Activated CD4-positive, alpha-beta T cell treated with anti-CD3 and anti-CD28 coated beads, Interleukin-2, amount 10 ng/mL, durations not matched to agents 24 days and 14 days (primary cell): ENCODE results near the gene TSPAN32. TPM values are rescaled to one million over a fixed set of nuclear protein-coding genes. Genes with fewer than 3 reads are reported as not detected.

Experiments used
- DNase-seq: peaks from one replicate; pipeline ENCODE4 v3.0.0; 2022
- H3K27ac Mint-ChIP-seq: one replicate; pipeline ENCODE4 v1.8.0; 2022; ENCODE audit warnings: mild to moderate bottlenecking, mixed read lengths
- H3K27me3 Mint-ChIP-seq: one replicate; pipeline ENCODE4 v1.8.0; 2022; ENCODE audit warnings: mixed read lengths
- H3K36me3 Mint-ChIP-seq: one replicate; pipeline ENCODE4 v1.8.0; 2022; ENCODE audit warnings: low read depth, mild to moderate bottlenecking, mixed read lengths
- H3K4me1 Mint-ChIP-seq: one replicate; pipeline ENCODE4 v1.8.0; 2021; ENCODE audit warnings: mixed read lengths
- H3K4me3 Mint-ChIP-seq: one replicate; pipeline ENCODE4 v1.8.0; 2022; ENCODE audit warnings: mild to moderate bottlenecking, moderate library complexity, mixed read lengths
- H3K9me3 Mint-ChIP-seq: one replicate; pipeline ENCODE4 v1.8.0; 2021; ENCODE audit warnings: mixed read lengths
- intact Hi-C: fragments of 100-400 bp; cut with micrococcal nuclease; formaldehyde crosslinking; loops from one replicate; pipeline ENCODE4 v1.15.1; 2023
- total RNA-seq: library from RNA; stranded (reverse); gene quantifications from 2 replicates; pipeline ENCODE4 v1.2.3, GENCODE V29; 2022

TSPAN32 gene
- total RNA-seq, 1 donor from 2014 or later: 2.4 TPM

DNA sequence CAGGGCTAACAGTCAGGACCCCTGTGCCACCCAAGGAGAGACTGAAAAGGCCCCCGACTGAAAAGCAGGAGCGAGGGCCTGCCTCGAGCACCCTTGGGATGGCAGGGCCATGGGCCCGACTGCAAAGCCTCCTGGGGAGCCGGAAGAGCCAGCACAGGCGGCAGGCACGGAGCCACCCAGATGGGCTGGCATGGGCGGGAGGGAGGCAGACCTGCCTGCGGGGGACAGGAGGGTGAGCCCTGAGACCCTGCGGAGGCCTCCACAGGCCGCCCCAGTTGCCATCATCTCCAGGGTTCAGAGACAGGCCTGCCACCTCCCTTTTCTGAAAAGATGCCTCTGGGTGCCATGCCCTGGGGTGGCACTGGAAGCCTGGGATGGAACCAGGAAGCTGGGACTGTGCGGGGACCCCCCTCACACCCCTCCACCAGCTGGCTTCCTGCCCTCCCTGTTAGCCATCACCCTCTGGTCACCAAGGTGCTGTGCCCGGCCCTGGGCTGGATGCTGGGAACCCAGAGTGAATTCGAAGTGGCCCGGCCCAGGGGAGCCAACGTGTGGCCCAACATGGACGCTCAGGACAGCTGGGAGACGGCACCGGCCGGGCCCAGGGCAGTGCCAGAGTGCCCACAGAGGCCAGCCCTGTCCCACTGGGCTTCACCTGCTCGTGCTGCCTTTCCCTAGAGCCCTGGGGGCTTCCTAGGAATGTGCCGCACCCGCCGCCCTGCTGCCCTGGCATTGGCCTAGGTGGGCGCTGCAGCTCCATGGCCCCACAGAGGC, 13.8 kb downstream of the TSPAN32 start:
- H3K9me3 Mint-ChIP-seq: no peaks in the 10 kb centered on the region
- no peaks in the 10 kb centered on the region for H3K27me3 Mint-ChIP-seq
- no peaks in the 10 kb centered on the region for H3K4me1 Mint-ChIP-seq
- DNase-seq: no peak
- no peaks in the 10 kb centered on the region for H3K36me3 Mint-ChIP-seq
- H3K4me3 Mint-ChIP-seq: no peak overlapping the region
- H3K27ac Mint-ChIP-seq: no peak overlapping the region
- intact Hi-C loops: no loop called here

DNA sequence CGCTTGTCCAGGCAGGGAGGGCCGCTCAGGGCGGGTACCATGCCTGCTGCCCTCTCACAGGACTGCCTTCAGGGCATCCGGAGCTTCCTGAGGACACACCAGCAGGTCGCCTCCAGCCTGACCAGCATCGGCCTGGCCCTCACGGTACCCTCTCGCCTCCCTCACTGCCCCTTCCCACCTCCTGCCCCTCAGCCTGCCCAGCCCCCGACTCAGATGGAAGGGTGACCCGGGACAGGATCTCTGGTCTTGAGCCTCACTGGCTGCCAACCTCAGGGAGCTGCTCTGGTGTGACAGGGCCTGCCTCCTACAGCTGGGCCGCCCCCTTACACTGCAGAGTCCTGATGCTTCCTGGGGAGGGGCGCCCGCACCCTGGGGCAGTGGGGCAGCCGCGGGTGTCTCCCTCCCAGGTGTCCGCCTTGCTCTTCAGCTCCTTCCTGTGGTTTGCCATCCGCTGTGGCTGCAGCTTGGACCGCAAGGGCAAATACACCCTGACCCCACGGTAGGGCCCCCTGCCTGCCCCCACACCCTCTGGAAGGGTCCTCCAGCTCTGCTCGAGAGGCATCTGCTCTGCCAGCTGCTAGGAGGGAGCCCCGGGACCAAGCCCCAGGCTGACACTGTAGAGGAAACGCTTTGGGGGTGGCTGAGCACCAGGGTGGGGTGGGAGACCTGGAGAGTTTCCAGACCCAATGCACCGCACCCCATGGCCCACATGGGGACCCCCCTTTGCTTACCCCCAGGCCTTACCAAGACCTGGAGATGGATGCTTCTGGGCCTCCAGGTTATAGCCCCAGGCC, 14.6 kb downstream of the TSPAN32 start:
- intact Hi-C loops: no loop called here
- Mint-ChIP-seq H3K4me1 (no peaks in the 10 kb centered on the region), H3K36me3 (no peaks in the 10 kb centered on the region), H3K27ac (no peak overlapping the region), H3K9me3 (no peaks in the 10 kb centered on the region), H3K27me3 (no peaks in the 10 kb centered on the region), H3K4me3 (no peak overlapping the region)
- no peak for DNase-seq

DNA sequence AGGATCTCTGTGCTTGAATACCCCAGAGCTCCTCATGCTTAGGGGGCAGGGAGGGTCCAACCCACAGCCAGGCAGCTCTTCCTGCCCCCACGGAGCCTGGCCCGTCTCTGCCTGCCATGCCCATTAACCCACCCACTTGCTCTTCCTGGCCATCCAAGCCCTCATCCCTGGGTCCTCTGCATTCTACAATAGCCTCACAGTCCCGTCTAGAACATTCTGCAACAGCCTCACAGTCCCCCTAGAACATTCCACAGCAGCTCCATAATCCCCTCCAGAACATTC, 15.1 kb downstream of the TSPAN32 start:
- Mint-ChIP-seq H3K9me3 (peaks cover 2% of the 10 kb centered on the region), H3K4me3 (no peak overlapping the region), H3K27ac (no peak overlapping the region), H3K36me3 (no peaks in the 10 kb centered on the region), H3K27me3 (peaks cover 3% of the 10 kb centered on the region), H3K4me1 (no peaks in the 10 kb centered on the region)
- DNase-seq: no peak
- intact Hi-C loops: no loop called here

DNA sequence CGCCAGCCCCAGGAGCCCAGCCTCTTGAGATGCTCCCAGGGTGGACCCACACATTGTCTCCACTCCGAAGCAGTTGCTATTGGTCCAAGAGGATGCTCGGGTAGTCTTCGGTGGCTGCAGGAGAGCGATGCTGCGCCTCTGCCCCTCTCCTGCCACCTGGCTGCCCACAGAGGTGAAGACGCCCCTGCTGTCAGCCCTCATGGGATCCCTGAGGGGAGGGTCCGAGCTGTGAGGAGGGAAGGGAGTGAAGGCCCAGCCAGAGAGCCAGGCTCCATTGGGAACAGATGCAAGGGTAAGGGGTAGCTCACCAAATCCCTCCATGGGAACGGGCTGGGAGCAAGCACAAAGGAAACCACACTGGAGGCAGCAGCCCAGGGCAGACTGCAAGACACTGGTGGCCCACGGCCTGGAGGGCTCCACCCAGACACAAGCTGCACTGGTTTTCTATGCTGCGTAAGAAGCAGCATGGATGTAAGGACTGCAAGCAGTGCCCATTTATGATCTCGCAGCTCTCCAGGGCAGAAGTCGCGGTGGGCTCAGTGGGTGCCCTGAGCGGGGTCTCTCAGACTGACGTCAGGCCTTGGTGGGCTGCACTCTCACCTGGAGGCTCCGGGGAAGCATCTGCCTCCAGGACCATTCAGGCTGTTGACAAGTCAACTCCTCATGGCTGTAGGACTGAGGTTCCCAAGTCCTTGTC, 15.7 kb downstream of the TSPAN32 start:
- Mint-ChIP-seq H3K9me3 (peaks cover 2% of the 10 kb centered on the region), H3K36me3 (no peaks in the 10 kb centered on the region), H3K4me1 (no peaks in the 10 kb centered on the region), H3K4me3 (no peak overlapping the region), H3K27me3 (peaks cover 5% of the 10 kb centered on the region), H3K27ac (peak overlapping the region; percentile 37)
- DNase-seq: no peak
- intact Hi-C loops: no loop called here

DNA sequence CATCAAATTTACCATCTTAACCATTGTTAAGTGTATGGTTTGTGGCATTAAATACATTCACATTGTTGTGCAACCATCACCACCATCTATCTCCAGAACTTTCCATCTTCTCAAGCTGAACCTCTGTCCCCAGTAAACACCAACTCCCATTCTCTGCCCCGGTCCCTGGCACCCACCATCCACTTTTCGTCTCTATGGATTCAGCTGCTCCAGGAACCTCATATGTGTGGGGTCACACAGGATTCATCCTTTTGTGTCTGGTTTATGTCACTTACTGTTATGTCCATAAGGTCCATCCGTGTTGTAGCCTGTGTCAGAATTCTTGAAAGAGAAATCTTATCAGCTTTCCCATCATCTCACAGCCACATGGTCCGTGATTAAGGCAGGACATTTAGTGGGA, 16.3 kb downstream of the TSPAN32 start:
- no peaks in the 10 kb centered on the region for H3K4me1 Mint-ChIP-seq
- intact Hi-C loops: no loop called here
- H3K36me3 Mint-ChIP-seq: no peaks in the 10 kb centered on the region
- DNase-seq: no peak
- no peak overlapping the region for H3K27ac Mint-ChIP-seq
- H3K4me3 Mint-ChIP-seq: no peak overlapping the region
- peaks cover 2% of the 10 kb centered on the region for H3K9me3 Mint-ChIP-seq
- H3K27me3 Mint-ChIP-seq: peaks cover 10% of the 10 kb centered on the region

DNA sequence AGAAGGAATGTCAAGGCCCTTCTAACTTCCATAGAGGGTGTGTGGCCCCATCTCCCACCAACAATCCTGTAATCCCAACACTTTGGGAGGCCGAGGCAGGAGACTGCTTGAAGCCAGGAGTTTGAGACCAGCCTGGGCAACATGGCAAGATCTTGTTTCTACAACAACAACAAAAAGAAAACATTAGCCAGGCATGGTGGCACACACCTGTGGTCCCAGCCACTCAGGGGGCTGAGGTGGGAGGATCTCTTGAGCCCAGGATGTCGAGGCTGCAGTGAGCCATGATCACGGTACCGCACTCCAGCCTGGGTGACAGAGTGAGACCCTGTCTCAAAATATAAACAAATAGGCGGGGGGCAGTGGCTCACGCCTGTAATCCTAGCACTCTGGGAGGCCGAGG, 16.9 kb downstream of the TSPAN32 start:
- no peak for DNase-seq
- H3K4me1 Mint-ChIP-seq: no peaks in the 10 kb centered on the region
- H3K27me3 Mint-ChIP-seq: peaks cover 13% of the 10 kb centered on the region
- no peak overlapping the region for H3K27ac Mint-ChIP-seq
- H3K4me3 Mint-ChIP-seq: no peak overlapping the region
- H3K36me3 Mint-ChIP-seq: no peaks in the 10 kb centered on the region
- H3K9me3 Mint-ChIP-seq: peaks cover 2% of the 10 kb centered on the region
- intact Hi-C loops: no loop called here

GRCh38 chr11:2319791-2320472, 18.1 kb downstream of the TSPAN32 start:
- no peak overlapping the region for H3K27ac Mint-ChIP-seq
- no peak for DNase-seq
- H3K36me3 Mint-ChIP-seq: no peaks in the 10 kb centered on the region
- H3K27me3 Mint-ChIP-seq: peaks cover 13% of the 10 kb centered on the region
- H3K4me3 Mint-ChIP-seq: no peak overlapping the region
- intact Hi-C loops: no loop called here
- H3K9me3 Mint-ChIP-seq: peaks cover 2% of the 10 kb centered on the region
- no peaks in the 10 kb centered on the region for H3K4me1 Mint-ChIP-seq

- H3K27ac Mint-ChIP-seq: no peak overlapping the region
- H3K27me3 Mint-ChIP-seq: peaks cover 13% of the 10 kb centered on the region
- H3K4me1 Mint-ChIP-seq: no peaks in the 10 kb centered on the region
- intact Hi-C loops: no loop called here
- H3K36me3 Mint-ChIP-seq: no peaks in the 10 kb centered on the region
- no peak overlapping the region for H3K4me3 Mint-ChIP-seq
- H3K9me3 Mint-ChIP-seq: peaks cover 2% of the 10 kb centered on the region
- DNase-seq: no peak
Measured at GRCh38 chr11:2320568-2321310, 18.9 kb downstream of the TSPAN32 start.

DNA sequence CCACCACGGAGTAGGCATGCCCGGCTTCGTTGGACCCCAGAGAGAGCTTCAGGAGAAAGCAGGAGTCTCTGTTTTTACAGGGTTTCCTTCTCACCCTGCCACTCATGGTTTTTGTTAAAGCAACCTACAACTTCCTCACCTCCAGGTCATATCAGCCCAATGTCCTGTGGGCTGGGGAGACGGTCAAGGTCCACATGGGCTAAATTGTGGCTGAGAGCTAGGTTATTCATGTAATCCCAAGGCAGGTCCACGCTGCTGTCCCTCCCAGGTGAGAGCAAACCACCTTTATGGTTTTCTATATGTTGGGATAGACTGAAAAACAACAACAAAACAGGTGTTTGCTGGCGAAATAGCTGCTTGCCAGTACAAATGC, 19.5 kb downstream of the TSPAN32 start:
- H3K4me3 Mint-ChIP-seq: no peak overlapping the region
- DNase-seq: no peak
- no peaks in the 10 kb centered on the region for H3K4me1 Mint-ChIP-seq
- H3K9me3 Mint-ChIP-seq: peaks cover 2% of the 10 kb centered on the region
- intact Hi-C loops: no loop called here
- no peak overlapping the region for H3K27ac Mint-ChIP-seq
- H3K36me3 Mint-ChIP-seq: no peaks in the 10 kb centered on the region
- H3K27me3 Mint-ChIP-seq: peaks cover 13% of the 10 kb centered on the region

- Mint-ChIP-seq H3K9me3 (peaks cover 7% of the 10 kb centered on the region), H3K36me3 (no peaks in the 10 kb centered on the region), H3K27ac (no peak overlapping the region), H3K27me3 (peaks cover 13% of the 10 kb centered on the region), H3K4me1 (no peaks in the 10 kb centered on the region), H3K4me3 (no peak overlapping the region)
- DNase-seq: no peak
- intact Hi-C loops: no loop called here
Measured at GRCh38 chr11:2325123-2325522, 23.3 kb downstream of the TSPAN32 start.

- no peak overlapping the region for H3K27ac Mint-ChIP-seq
- H3K27me3 Mint-ChIP-seq: peaks cover 13% of the 10 kb centered on the region
Measured at GRCh38 chr11:2325719-2326118, 23.9 kb downstream of the TSPAN32 start.

DNA sequence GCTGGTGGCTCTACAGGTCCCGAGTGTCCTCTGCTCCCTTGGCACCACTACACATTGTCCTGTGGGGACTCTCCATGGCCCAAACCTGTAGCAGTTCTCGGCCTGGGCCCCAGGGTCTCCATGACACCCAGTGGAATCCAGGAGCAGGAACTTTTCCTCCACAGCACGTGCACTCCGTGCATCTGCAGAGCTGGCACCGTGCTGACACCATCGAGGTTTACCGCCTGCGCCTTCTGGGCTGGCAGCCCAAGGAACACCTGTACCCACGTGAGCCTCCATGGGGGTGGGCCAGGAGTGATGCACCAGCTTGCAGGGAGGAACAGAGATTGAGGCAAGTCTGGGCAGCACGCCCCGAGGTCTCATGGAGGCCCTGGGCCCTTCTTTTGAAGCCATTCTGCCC, 25.2 kb downstream of the TSPAN32 start:
- H3K27me3 Mint-ChIP-seq: peaks cover 9% of the 10 kb centered on the region
- H3K36me3 Mint-ChIP-seq: peaks cover 3% of the 10 kb centered on the region
- H3K27ac Mint-ChIP-seq: no peak overlapping the region
- H3K9me3 Mint-ChIP-seq: peaks cover 9% of the 10 kb centered on the region
- H3K4me1 Mint-ChIP-seq: no peaks in the 10 kb centered on the region
- no peak for DNase-seq
- H3K4me3 Mint-ChIP-seq: no peak overlapping the region
- intact Hi-C loops: no loop called here

More at GRCh38 chr11:2325719-2326118, 23.9 kb downstream of the TSPAN32 start:
- Mint-ChIP-seq H3K36me3 (no peaks in the 10 kb centered on the region), H3K4me3 (no peak overlapping the region), H3K4me1 (no peaks in the 10 kb centered on the region), H3K9me3 (peaks cover 7% of the 10 kb centered on the region)
- intact Hi-C loops: no loop called here
- no peak for DNase-seq

GRCh38 chr11:2328021-2328420, 26.2 kb downstream of the TSPAN32 start:
- DNase-seq: no peak
- Mint-ChIP-seq H3K27me3 (peaks cover 3% of the 10 kb centered on the region), H3K36me3 (peaks cover 3% of the 10 kb centered on the region), H3K9me3 (peaks cover 9% of the 10 kb centered on the region), H3K4me1 (no peaks in the 10 kb centered on the region), H3K4me3 (no peak overlapping the region), H3K27ac (no peak overlapping the region)
- intact Hi-C loops: no loop called here
